ENCODE measurements around the gene ITGB1BP2.
A peak's percentile ranks its signal among the peaks of the same experiment; 100 is the strongest.
"Not testable (repeated sequence)": the region's sequence is repeated elsewhere in the genome, so short reads cannot be mapped to it uniquely, and the experiment has no call there.

ITGB1BP2 gene

GRCh38 chrX:71301195-71301924 lies at the start of gene ITGB1BP2:
ITGB1BP2 (plus strand) TSS chrX:71301750; CDS start chrX:71301807, 57 bp downstream.
- H3K4me1 ChIP-seq: peaks cover 0 to 36% (median 25%) of the 10 kb centered on the region in 10 experiments; a peak in 14 of 20 replicates
- no peak within 1 kb of the TSS for H3K4me3 ChIP-seq
- peak within 1 kb of the TSS in 3 of 11 experiments; percentile 10 to 44 (median 15); a peak in 4 of 22 replicates for H3K27ac ChIP-seq
- no peak within 1 kb of the TSS for H3K9ac ChIP-seq
- H3K36me3 ChIP-seq: peaks cover 49 to 85% (median 69%) of the 10 kb centered on the region in 11 experiments
- peaks cover 11 to 72% (median 63%) of the 10 kb centered on the region in 11 experiments; a peak in 21 of 22 replicates for H4K20me1 ChIP-seq
- peaks cover 57 to 99% (median 94%) of the 10 kb centered on the region in 11 experiments for H3K27me3 ChIP-seq
- H3K9me3 ChIP-seq (replicated peaks in 1 of 11): no peaks in the 10 kb centered on the region; a peak in 1 of 22 replicates
- TF ChIP-seq Cebpa-rat (IDR thresholded peaks at IDR 0.05): no peak
- peak within 1 kb of the TSS in 7 of 11 experiments; percentile 26 to 74 (median 64); a peak in 14 of 22 replicates for H3K4me2 ChIP-seq

- H3K36me3 ChIP-seq: peaks cover 28 to 37% (median 33%) of the 10 kb centered on the region in 11 experiments; a peak in 21 of 22 replicates
- TF ChIP-seq Cebpa-rat (IDR thresholded peaks at IDR 0.05): no peak
- H3K4me2 ChIP-seq: peak overlapping the region; percentile 79 to 91 (median 85)
- H3K27ac ChIP-seq: 0 out of 22 replicates have a peak overlapping the region, but pooled peaks of 1 of the 11 experiments have one; percentile 5
- H3K9ac ChIP-seq: peak overlapping the region; percentile 64 to 87 (median 83); a peak in 16 of 22 replicates
- peaks cover 33 to 87% (median 70%) of the 10 kb centered on the region in 11 experiments for H3K27me3 ChIP-seq
- H3K9me3 ChIP-seq (replicated peaks in 1 of 11): peaks cover 0 to 3% (median 0%) of the 10 kb centered on the region in 11 experiments; a peak in 1 of 22 replicates
- peaks cover 0 to 33% (median 0%) of the 10 kb centered on the region in 11 experiments; a peak in 5 of 22 replicates for H4K20me1 ChIP-seq
- H3K4me3 ChIP-seq: peak overlapping the region; percentile 67 to 81 (median 72); a peak in 18 of 20 replicates
- peaks cover 26 to 34% (median 29%) of the 10 kb centered on the region in 10 experiments for H3K4me1 ChIP-seq
Measured at GRCh38 chrX:71252221-71252620, 49.3 kb upstream of the ITGB1BP2 start.

GRCh38 chrX:71253253-71254091 lies 48.1 kb upstream of the ITGB1BP2 start:
- Histone ChIP-seq H3K4me2 (peak overlapping the region; percentile 79 to 91 (median 85)), H3K9me3 (replicated peaks in 1 of 11) (peaks cover 0 to 3% (median 0%) of the 10 kb centered on the region in 11 experiments; a peak in 1 of 22 replicates), H4K20me1 (peaks cover 0 to 21% (median 0%) of the 10 kb centered on the region in 11 experiments; a peak in 5 of 22 replicates), H3K36me3 (peaks cover 16 to 25% (median 21%) of the 10 kb centered on the region in 11 experiments; a peak in 21 of 22 replicates), H3K4me1 (peaks cover 26 to 34% (median 29%) of the 10 kb centered on the region in 10 experiments), H3K27ac (peak overlapping the region; percentile 71 to 87 (median 81)), H3K9ac (peak overlapping the region; percentile 80 to 87 (median 84)), H3K4me3 (peak overlapping the region; percentile 67 to 81 (median 72)), H3K27me3 (peaks cover 22 to 79% (median 57%) of the 10 kb centered on the region in 11 experiments)
- TF ChIP-seq Cebpa-rat (IDR thresholded peaks at IDR 0.05): no peak

DNA sequence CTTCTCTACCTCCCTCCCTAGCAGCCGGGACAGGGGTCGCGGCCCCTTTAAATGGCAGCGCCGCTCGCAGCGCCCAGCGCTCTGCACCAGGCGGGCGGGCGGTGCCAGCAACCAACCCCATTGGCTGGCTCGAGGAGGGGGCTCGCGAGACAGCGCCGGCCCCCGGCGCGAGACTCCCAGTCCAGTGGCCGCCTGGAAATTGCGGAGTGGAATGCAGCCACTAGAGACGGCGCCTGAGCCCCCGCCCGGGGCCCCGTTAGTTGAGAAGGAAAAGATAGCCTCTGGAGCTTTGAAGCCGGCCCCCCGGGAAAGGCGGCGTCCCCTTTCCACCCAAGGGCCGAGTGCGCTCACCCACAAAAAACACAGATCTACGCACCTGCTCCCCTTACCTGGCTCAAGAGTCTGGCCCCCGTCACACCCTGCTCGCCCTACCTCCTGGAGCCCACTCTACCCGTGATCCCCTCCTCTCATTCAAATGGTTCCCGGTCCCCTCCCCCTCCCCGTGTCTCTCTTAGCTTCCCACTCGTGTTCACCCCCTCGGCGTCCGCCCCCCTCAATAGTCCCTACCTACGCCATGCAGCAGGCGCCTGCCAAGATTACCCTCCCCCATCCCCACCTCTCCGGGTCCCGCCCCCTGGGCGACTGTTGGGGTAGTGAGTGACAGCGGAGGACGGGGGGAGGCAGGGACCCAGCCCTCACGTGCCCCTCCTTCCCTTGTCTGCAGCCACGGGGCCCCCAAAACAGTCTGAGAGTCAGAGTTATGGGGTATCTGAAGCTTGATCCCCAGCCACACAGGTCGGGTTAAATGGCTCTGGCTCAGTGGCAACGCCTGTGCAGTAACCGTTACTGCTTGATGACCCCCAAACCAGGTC lies 47.2 kb upstream of the ITGB1BP2 start, which contains the start of gene ZMYM3:
Gene ZMYM3, minus strand, starts transcription at position 49 of the 872 bp plus-strand sequence. CDS start 885 bp downstream, outside the sequence.
- peaks cover 26 to 34% (median 29%) of the 10 kb centered on the region in 10 experiments for H3K4me1 ChIP-seq
- H3K4me2 ChIP-seq: peak within 1 kb of the TSS; percentile 79 to 91 (median 86)
- peak within 1 kb of the TSS; percentile 80 to 87 (median 84) for H3K9ac ChIP-seq
- H3K27ac ChIP-seq: peak within 1 kb of the TSS; percentile 72 to 87 (median 81)
- H3K9me3 ChIP-seq (replicated peaks in 1 of 11): peaks cover 0 to 3% (median 0%) of the 10 kb centered on the region in 11 experiments; a peak in 1 of 22 replicates
- peaks cover 8 to 16% (median 13%) of the 10 kb centered on the region in 11 experiments; a peak in 18 of 22 replicates for H3K36me3 ChIP-seq
- no peak for TF ChIP-seq Cebpa-rat (IDR thresholded peaks at IDR 0.05)
- peaks cover 0 to 18% (median 0%) of the 10 kb centered on the region in 11 experiments; a peak in 3 of 22 replicates for H4K20me1 ChIP-seq
- H3K4me3 ChIP-seq: peak within 1 kb of the TSS; percentile 67 to 81 (median 72)
- H3K27me3 ChIP-seq: peaks cover 13 to 71% (median 49%) of the 10 kb centered on the region in 11 experiments; a peak in 21 of 22 replicates

DNA sequence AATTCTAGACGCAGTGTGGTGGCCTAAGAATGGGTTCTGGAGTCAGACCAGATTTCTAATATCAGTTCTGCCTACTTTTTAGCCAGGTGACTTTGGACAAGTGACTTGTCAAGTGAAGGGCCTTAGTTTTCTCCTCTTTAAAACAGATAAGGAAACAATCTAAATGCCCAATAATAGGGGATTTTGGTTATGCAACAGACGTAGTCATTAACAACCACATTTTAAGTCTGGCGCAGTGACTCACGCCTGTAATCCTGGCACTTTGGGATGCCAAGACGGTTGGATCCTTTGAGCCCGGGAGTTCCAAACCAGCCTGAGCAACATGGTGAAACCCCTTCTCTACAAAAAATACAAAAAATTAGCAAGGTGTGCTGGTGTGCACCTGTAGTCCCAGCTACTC lies 45.5 kb upstream of the ITGB1BP2 start:
- Histone ChIP-seq H3K36me3 (no peaks in the 10 kb centered on the region), H3K9ac (peak overlapping the region in 7 of 11 experiments; percentile 37 to 87 (median 83); a peak in 4 of 22 replicates), H3K4me2 (peak overlapping the region in 10 of 11 experiments; percentile 54 to 90 (median 82); a peak in 15 of 22 replicates), H3K4me1 (peaks cover 26 to 32% (median 29%) of the 10 kb centered on the region in 10 experiments), H3K27ac (peak overlapping the region in 5 of 11 experiments; percentile 47 to 87 (median 81); a peak in 6 of 22 replicates), H3K9me3 (replicated peaks in 1 of 11) (peaks cover 0 to 3% (median 0%) of the 10 kb centered on the region in 11 experiments; a peak in 1 of 22 replicates), H3K4me3 (no peak overlapping the region), H4K20me1 (peaks cover 0 to 8% (median 0%) of the 10 kb centered on the region in 11 experiments; a peak in 1 of 22 replicates), H3K27me3 (peaks cover 10 to 54% (median 35%) of the 10 kb centered on the region in 11 experiments; a peak in 21 of 22 replicates)
- no peak for TF ChIP-seq Cebpa-rat (IDR thresholded peaks at IDR 0.05)

GRCh38 chrX:71256856-71257255 lies 44.7 kb upstream of the ITGB1BP2 start:
- no peak overlapping the region for H3K4me2 ChIP-seq
- H3K27me3 ChIP-seq: peaks cover 5 to 47% (median 27%) of the 10 kb centered on the region in 11 experiments; a peak in 20 of 22 replicates
- peaks cover 19 to 25% (median 22%) of the 10 kb centered on the region in 10 experiments for H3K4me1 ChIP-seq
- no peak overlapping the region for H3K9ac ChIP-seq
- H3K36me3 ChIP-seq: no peaks in the 10 kb centered on the region
- TF ChIP-seq Cebpa-rat (IDR thresholded peaks at IDR 0.05): no peak
- no peak overlapping the region for H3K4me3 ChIP-seq
- peaks cover 0 to 8% (median 0%) of the 10 kb centered on the region in 11 experiments; a peak in 1 of 22 replicates for H4K20me1 ChIP-seq
- H3K27ac ChIP-seq: no peak overlapping the region
- peaks cover 0 to 3% (median 0%) of the 10 kb centered on the region in 11 experiments; a peak in 1 of 22 replicates for H3K9me3 ChIP-seq (replicated peaks in 1 of 11)

DNA sequence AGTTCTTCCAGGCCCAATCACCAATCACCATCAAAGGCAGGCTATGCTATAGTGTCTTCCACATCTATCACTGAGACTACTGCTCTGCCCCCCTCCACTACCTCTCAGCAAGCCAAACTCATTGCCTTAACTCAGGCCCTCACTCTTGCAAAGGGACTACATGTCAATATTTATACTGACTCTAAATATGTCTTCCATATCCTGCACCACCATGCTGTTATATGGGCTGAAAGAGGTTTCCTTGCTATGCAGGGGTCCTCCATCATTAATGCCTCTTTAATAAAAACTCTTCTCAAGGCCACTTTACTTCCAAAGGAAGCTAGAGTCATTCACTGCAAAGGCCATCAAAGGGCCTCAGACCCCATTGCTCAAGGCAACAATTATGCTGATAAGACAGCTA lies 32.9 kb upstream of the ITGB1BP2 start:
- Histone ChIP-seq H3K27me3 (peaks cover 0 to 44% (median 12%) of the 10 kb centered on the region in 11 experiments; a peak in 16 of 22 replicates), H3K9me3 (replicated peaks in 1 of 11) (peaks cover 27 to 67% (median 35%) of the 10 kb centered on the region in 11 experiments)
- H3K9ac ChIP-seq, H3K4me2 ChIP-seq, H3K4me1 ChIP-seq, H3K27ac ChIP-seq, H3K4me3 ChIP-seq, H3K36me3 ChIP-seq, H4K20me1 ChIP-seq: not testable (repeated sequence)
